Mucosa of stomach (tissue), 1 donor: ENCODE measurements around the gene PPCDC.

Experiments
- H3K27me3 ChIP-seq: one replicate; pipeline ENCODE4 v1.7.0; 2013; ENCODE audit warnings: mild to moderate bottlenecking, low read length; ENCODE audit not compliant: control insufficient read depth, insufficient read depth
- H3K36me3 ChIP-seq: one replicate; pipeline ENCODE4 v1.7.0; 2013; ENCODE audit warnings: low read length; ENCODE audit not compliant: control insufficient read depth, insufficient read depth
- H3K4me1 ChIP-seq: one replicate; pipeline ENCODE4 v1.7.0; 2013; ENCODE audit warnings: mild to moderate bottlenecking, low read length; ENCODE audit not compliant: control insufficient read depth, insufficient read depth
- H3K4me3 ChIP-seq: one replicate; pipeline ENCODE4 v1.7.0; 2013; ENCODE audit warnings: low read length
- H3K9ac ChIP-seq: one replicate; pipeline ENCODE4 v1.7.0; 2013; ENCODE audit warnings: mild to moderate bottlenecking, low read length, moderate library complexity
- H3K9me3 ChIP-seq: one replicate; pipeline ENCODE4 v1.7.0; 2013; ENCODE audit warnings: mild to moderate bottlenecking, low read length, moderate library complexity; ENCODE audit not compliant: control insufficient read depth
- donor health status: Pancreatic carcinoma.

PPCDC gene

DNA sequence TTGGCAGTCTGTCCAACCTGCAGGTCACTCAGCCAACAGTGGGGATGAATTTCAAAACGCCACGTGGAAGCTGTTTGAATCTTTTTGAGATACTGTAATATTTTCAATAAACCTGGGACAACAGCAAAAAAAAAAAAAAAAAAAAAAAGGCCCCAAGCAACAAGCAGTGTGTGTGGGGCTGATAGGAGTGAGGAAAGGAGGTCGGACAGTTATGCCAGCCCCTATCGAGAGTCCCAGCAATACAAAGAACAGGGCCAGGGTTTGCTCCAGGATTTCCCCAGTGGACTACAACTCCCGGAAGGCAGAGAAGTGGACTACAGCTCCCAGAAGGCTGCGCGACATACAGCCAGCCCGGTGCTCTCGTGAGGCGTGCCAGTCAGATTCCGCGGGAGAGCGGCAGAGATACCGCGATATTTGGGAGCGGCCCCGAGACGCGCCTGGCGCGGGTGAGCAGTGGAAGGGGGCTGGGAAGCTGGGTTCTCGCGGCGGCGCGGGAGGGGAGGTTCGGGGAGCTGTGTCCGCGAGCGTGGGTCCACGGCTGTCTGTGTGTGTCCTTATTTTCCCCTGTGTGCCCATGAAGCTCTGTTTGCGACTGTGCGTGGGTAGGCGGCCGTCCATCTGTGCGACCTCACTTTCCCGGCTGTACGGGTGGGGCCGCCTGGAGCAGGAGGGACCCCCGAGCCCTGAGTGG lies at the start of gene PPCDC:
Gene PPCDC (plus strand): TSS at position 410 of the 691 bp plus-strand sequence. CDS start 4,729 bp downstream, outside the sequence.
- Histone ChIP-seq H3K9ac (peak within 1 kb of the TSS; percentile 97), H3K27me3 (no peaks in the 10 kb centered on the region), H3K4me1 (peaks cover 16% of the 10 kb centered on the region), H3K36me3 (no peaks in the 10 kb centered on the region), H3K9me3 (no peaks in the 10 kb centered on the region), H3K4me3 (peak within 1 kb of the TSS; percentile 82)

GRCh38 chr15:74976159-74976558 lies 47.2 kb upstream of the PPCDC start:
- Histone ChIP-seq H3K9ac (no peak overlapping the region), H3K9me3 (no peaks in the 10 kb centered on the region), H3K27me3 (no peaks in the 10 kb centered on the region), H3K36me3 (no peaks in the 10 kb centered on the region), H3K4me1 (no peaks in the 10 kb centered on the region), H3K4me3 (no peak overlapping the region)

- no peaks in the 10 kb centered on the region for H3K4me1 ChIP-seq
- H3K9me3 ChIP-seq, result no peaks in the 10 kb centered on the region
- no peaks in the 10 kb centered on the region for H3K27me3 ChIP-seq
- H3K36me3 ChIP-seq, result no peaks in the 10 kb centered on the region
- H3K4me3 ChIP-seq, result no peak overlapping the region
- no peak overlapping the region for H3K9ac ChIP-seq
These were observed 45.8 kb upstream of the PPCDC start for GRCh38 chr15:74977599-74977998.

DNA sequence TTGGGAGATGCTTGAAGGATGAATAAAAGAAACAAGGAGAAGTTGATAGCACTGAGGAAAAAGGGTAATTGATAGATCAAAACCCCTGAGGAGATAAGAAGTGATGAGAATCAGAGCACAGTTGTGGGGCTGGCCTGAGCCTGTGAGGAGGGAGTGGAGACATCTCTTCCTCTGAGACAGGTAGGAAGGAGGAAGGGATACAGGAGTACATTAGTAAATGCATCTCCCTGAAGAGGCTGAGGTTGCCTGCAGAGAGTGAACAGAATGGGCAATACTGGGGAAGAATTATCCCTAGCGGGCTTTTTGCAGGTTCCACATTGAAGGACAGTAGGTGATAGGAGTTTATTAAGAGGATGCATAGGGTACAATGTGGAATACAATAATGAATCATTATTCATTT lies 45.3 kb upstream of the PPCDC start:
- no peaks in the 10 kb centered on the region for H3K4me1 ChIP-seq
- H3K4me3 ChIP-seq, result no peak overlapping the region
- no peaks in the 10 kb centered on the region for H3K9me3 ChIP-seq
- no peak overlapping the region for H3K9ac ChIP-seq
- no peaks in the 10 kb centered on the region for H3K27me3 ChIP-seq
- H3K36me3 ChIP-seq, result no peaks in the 10 kb centered on the region

DNA sequence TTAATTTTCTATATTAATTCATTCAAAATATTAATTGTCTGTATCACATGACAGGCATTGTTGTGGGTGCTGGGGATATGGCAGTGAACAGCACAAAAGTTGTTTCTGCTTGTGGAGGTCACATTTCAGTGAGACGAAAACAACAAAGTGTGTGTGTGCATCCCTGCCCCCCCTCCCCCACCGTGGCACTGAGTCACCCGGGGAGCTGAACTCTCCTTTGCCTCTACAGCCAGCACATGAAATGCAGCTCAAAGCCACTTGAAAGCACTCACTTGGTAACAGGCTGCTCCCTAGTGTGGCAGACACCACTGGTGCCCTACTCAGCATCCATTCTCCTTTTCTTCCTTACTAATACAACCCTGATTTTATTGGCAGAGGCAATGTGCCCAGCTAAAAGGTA lies 44.9 kb upstream of the PPCDC start:
- Histone ChIP-seq H3K4me1 (no peaks in the 10 kb centered on the region), H3K4me3 (no peak overlapping the region), H3K9ac (no peak overlapping the region), H3K9me3 (no peaks in the 10 kb centered on the region), H3K27me3 (no peaks in the 10 kb centered on the region), H3K36me3 (no peaks in the 10 kb centered on the region)

GRCh38 chr15:74982183-74982582 lies 41.2 kb upstream of the PPCDC start:
- Histone ChIP-seq H3K9ac (no peak overlapping the region), H3K9me3 (no peaks in the 10 kb centered on the region), H3K27me3 (no peaks in the 10 kb centered on the region), H3K36me3 (no peaks in the 10 kb centered on the region), H3K4me1 (no peaks in the 10 kb centered on the region), H3K4me3 (no peak overlapping the region)

GRCh38 chr15:74983725-74984231 lies 39.6 kb upstream of the PPCDC start:
- H3K9me3 ChIP-seq, result no peaks in the 10 kb centered on the region
- H3K4me3 ChIP-seq, result no peak overlapping the region
- no peaks in the 10 kb centered on the region for H3K4me1 ChIP-seq
- H3K9ac ChIP-seq, result no peak overlapping the region
- H3K27me3 ChIP-seq, result no peaks in the 10 kb centered on the region
- no peaks in the 10 kb centered on the region for H3K36me3 ChIP-seq

DNA sequence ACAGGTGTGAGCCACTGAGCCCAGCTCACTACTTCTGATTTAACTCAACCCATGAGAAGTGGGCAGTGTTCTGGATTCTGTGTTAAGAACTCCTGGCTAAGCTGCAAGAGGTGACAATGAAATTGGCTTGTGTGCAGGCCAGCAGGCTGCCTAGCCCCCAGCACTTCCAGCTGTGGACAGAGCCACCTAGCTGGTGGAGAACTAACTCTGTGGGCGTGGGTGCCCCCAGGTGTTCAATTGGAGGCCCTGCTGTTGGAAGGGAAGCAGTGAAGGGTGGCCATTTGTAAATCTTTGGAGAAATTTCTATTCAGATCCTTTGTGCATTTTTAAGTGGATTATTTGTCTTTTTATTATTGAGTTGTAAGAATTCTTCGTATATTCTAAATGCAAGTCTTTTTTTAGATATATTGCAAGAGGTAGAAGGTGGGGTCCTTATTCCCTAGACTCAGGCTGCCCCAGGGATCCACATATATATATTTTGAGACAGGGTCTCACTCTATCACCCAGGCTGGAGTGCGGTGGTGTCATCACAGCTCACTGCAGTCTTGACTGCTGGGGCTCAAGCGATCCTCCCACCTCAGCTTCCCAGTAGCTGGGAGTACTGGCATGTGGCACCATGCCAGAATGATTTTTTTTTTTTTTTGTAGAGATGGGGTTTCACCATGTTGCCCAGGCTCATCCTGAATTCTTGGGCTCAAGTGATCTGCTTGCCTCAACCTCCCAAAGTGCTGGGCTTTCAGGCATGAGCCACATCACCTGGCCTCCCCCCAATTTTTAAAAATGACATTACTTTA lies 35.2 kb upstream of the PPCDC start:
- Histone ChIP-seq H3K9ac (no peak overlapping the region), H3K9me3 (no peaks in the 10 kb centered on the region), H3K4me3 (no peak overlapping the region), H3K36me3 (no peaks in the 10 kb centered on the region), H3K4me1 (no peaks in the 10 kb centered on the region), H3K27me3 (no peaks in the 10 kb centered on the region)

DNA sequence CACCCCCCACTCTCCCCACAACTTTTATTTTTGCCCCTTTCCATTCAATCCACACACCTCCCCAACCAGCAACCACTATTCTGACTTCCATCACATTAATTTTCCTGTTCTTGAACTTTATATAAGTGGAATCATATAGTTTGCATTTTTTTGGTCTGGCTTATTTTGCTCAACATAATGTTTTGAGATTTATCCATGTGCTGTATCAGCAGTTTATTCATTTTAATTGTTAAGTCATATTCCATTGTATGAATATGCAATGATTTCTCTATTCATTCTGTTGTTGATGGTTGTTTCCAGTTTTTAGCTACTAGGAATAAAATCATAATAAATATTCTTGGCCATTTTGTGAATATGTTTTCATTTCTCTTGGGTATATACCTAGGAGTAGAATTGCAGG lies 33.9 kb upstream of the PPCDC start:
- no peak overlapping the region for H3K9ac ChIP-seq
- H3K9me3 ChIP-seq, result no peaks in the 10 kb centered on the region
- no peaks in the 10 kb centered on the region for H3K36me3 ChIP-seq
- no peak overlapping the region for H3K4me3 ChIP-seq
- no peaks in the 10 kb centered on the region for H3K4me1 ChIP-seq
- H3K27me3 ChIP-seq, result no peaks in the 10 kb centered on the region

- H3K27me3 ChIP-seq, result peaks cover 19% of the 10 kb centered on the region
- no peak overlapping the region for H3K9ac ChIP-seq
- H3K4me1 ChIP-seq, result peaks cover 19% of the 10 kb centered on the region
- H3K9me3 ChIP-seq, result no peaks in the 10 kb centered on the region
- no peaks in the 10 kb centered on the region for H3K36me3 ChIP-seq
- no peak overlapping the region for H3K4me3 ChIP-seq
These were observed 30.8 kb upstream of the PPCDC start for GRCh38 chr15:74992619-74993018.

DNA sequence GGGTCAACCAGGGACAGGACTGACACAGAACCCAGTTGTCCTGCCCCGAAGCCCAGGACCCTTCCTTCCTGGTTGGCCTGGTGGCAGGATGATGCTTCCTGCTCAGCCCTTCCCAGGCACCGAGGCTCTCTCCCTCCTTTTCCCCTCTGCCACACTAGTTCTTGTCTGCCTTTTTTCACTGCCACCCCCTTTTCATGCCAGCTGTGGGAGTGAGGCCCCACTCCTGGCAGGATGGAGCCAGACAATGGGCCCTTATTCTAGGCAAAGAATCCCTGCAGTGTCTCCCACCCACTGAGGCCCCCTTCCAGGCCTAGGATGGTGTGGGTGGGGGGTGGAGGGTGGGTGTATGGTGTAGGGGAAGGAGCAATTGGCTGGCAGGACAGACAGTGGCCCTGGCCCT lies 29.2 kb upstream of the PPCDC start:
- H3K9ac ChIP-seq, result no peak overlapping the region
- no peaks in the 10 kb centered on the region for H3K9me3 ChIP-seq
- no peak overlapping the region for H3K4me3 ChIP-seq

DNA sequence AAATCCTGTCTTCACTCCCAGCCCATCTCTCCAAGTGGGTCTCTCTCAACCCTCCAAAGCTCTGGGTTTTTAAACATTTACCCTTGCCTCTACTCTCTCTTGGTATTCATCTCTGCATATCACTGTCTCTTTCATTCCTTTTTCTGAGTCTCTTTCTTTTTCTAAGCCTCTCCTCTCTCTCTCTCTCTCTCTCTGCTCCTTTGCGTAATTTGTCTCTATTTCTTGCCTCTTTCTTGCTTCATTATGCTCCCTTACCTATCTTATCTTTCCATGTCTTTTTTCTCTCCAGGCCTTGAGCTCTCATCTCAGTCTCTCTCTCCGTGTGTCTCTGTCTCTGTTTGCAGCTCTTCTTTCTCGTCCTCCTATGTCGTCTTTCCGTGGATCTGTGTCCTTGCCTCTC lies 28.7 kb upstream of the PPCDC start:
- H3K4me1 ChIP-seq, result peaks cover 30% of the 10 kb centered on the region
- H3K9me3 ChIP-seq, result no peaks in the 10 kb centered on the region
- no peak overlapping the region for H3K9ac ChIP-seq
- no peaks in the 10 kb centered on the region for H3K36me3 ChIP-seq
- H3K4me3 ChIP-seq, result no peak overlapping the region
- H3K27me3 ChIP-seq, result peaks cover 19% of the 10 kb centered on the region

More for the DNA sequence above, 29.2 kb upstream of the PPCDC start:
- H3K27me3 ChIP-seq, result peaks cover 19% of the 10 kb centered on the region
- no peaks in the 10 kb centered on the region for H3K36me3 ChIP-seq
- H3K4me1 ChIP-seq, result peaks cover 27% of the 10 kb centered on the region
